Islet of Langerhans (tissue), 1 donor: ENCODE measurements around the gene ST6GAL1.
"Not testable (repeated sequence)": the region's sequence is repeated elsewhere in the genome, so short reads cannot be mapped to it uniquely, and the experiment has no call there.

Experiments
- FAIRE-seq: peaks from one replicate; lab custom pipeline; 2011; peaks lifted over from hg19 to GRCh38; lab: Jason Lieb, UNC

ST6GAL1 gene, protein sequence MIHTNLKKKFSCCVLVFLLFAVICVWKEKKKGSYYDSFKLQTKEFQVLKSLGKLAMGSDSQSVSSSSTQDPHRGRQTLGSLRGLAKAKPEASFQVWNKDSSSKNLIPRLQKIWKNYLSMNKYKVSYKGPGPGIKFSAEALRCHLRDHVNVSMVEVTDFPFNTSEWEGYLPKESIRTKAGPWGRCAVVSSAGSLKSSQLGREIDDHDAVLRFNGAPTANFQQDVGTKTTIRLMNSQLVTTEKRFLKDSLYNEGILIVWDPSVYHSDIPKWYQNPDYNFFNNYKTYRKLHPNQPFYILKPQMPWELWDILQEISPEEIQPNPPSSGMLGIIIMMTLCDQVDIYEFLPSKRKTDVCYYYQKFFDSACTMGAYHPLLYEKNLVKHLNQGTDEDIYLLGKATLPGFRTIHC

DNA sequence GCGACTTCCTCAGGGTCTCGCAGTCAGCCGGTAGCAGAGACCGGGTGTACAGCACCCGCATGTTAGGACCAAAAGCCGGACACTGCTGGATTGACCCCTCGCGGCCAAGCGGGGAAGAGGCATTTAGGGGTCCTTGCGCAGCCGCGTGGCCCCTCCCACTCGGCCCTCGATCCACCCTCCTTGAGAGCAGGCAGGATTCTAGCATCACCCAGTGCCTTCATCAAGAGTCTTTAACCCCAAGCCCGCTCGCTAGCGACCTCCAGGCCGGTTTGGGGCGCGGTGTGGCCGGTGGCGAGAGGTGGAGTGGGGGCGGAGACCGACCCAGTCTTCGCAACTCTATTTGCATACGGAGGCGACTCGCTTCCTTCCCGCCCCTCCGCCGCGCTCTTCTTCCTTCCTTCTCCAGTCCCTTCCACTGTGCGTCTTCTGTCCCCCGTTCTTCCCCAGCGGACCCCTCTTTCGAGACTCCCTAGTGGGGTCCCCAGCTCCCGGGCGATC lies at the start of gene ST6GAL1:
Gene ST6GAL1, plus strand, starts transcription at position 384 of the 498 bp plus-strand sequence. CDS start 112,178 bp downstream, outside the sequence.
- FAIRE-seq = no peak

DNA sequence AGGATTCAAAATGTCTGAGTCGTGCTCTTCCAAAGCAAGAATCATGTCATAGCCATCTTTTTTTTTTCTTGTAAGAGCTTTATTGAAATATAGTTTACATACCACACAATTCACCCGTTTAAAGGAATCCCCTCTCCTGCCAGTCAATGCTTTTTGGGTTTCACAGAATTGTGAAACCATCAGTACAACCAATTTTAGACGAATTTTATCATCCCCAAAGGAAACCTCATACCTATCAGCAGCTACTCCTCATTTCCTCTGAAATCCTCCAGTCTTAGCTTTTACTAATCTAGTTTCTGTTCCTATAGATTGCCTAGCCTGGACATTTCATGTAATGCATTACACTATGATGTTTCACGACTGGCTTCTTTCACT lies 48.2 kb upstream of the ST6GAL1 start:
- no peak for FAIRE-seq

DNA sequence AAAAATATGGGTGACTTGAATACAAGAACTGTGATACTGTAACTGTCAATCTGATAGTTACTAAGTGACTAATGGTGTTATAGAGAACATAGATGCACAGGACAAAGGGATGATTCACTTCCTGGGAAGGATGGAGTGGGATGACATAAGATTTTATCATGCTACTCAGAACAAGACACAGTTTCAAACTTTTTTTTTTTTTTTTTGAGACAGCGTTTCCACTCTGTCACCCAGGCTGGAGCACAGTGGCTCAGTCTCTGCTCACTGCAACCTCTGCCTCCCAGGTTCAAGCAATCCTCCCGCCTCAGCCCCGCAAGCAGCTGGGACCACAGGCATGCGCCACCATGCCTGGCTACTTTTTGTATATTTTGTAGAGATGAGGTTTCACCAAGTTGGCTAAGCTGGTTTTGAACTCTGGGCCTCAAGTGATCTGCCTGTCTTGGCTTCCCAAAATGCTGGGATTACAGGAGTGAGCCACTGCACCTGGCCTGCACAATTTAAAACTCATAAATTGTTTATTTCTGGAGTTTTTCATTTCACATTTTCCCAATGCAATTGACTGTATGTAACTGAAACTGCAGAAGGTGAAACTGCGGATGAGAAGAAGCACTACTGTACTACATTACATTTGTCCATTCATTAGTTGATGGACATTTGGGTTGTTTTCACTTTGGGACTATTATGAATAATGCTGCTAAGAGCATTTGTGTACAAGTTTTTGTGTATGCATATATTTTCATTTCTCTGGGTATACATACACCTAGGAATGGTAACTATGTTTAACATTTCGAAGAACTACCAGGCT lies 47.2 kb upstream of the ST6GAL1 start:
- FAIRE-seq = no peak

DNA sequence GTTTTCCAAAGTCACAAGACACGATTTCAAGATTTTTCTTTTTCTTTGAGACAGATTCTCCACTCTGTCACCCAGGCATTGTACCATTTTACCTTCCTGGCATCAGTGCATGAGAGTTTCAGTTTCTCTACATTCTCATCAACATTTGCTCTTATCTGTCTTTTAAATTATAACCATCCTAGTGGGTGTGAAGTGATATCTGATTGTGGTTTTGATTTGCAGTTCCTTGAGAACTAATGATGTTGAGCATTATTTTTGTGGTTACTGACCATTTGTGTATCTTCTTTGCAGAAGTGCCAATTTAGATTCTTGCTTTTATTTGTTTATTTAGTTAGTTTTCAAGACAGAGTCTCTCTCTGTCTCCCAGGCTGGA lies 46.7 kb upstream of the ST6GAL1 start:
- no peak for FAIRE-seq

DNA sequence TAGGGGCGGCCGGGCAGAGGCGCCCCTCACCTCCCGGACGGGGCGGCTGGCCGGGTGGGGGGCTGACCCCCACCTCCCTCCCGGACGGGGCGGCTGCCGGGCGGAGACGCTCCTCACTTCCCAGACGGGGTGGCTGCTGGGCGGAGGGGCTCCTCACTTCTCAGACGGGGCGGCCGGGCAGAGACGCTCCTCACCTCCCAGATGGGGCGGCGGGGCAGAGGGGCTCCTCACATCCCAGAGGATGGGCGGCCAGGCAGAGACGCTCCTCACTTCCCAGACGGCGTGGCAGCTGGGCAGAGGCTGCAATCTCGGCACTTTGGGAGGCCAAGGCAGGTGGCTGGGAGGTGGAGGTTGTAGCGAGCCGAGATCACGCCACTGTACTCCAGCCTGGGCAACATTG lies 45.5 kb upstream of the ST6GAL1 start:
- not testable (repeated sequence) for FAIRE-seq

DNA sequence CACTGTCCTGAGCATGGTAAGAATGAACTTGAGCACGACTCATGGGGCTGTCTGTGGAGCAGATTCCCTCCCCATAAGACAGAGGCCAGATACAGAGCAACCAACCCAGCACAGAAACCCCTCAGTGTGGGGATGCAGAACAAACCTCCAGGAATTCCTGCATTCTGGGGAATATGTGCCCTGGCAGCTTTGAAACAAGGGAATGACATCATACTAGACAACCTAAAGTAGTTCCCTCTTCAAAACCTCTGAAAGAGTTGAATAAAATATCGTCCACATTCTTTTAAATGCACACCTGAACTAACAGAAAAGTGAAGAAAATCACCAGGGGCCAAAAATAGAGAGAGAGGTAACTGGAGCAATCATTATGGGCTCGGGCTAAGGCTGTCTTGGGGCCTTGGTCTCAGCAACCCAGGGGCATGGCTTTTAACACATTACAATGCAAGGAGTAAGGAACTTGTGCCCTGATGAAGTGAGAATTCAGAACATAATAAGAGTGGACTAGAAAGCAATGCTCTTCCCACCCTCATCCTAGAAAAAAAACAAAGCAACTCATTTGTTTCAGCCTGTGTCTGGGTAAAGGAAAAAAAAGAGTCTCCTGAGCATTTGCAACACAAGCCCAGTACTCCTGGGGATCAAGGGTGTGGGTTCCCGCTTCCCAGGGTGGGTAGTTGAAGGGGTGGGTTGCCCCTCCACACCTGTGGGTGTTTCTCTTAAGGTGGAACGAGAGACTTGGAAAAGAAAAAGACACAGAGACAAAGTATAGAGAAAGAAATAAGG lies 43.9 kb upstream of the ST6GAL1 start:
- no peak for FAIRE-seq

DNA sequence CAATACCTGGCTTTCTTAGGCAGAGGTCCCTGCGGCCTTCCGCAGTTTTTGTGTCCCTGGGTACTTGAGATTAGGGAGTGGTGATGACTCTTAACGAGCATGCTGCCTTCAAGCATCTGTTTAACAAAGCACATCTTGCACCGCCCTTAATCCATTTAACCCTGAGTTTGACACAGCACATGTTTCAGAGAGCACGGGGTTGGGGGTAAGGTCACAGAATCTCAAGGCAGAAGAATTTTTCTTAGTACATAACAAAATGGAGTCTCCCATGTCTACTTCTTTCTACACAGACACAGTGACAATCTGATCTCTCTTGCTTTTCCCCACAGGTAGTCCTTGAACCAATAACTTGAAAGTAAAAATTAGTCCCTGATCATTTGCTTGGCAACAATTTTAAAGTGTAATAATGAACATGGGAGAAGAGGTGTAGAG lies 42.8 kb upstream of the ST6GAL1 start:
- FAIRE-seq = not testable (repeated sequence)

DNA sequence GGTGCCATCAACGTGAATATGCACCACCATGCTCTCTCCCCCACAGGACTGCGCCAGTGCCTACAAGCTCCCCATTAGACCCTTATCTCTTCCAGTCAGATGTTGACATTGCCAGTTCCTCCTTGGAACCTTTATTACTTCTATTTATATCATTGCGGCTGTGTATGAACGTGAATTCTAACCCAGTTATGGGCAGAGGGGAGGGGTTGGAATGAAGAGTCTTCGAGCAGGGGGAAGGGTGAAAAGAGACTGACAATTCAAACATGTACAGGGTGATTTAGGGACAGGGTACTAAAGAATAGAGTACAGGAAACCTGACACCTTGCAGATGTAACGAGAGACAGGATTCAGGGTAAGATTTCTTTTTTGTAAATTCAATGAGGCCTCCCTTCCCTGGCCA lies 41.8 kb upstream of the ST6GAL1 start:
- FAIRE-seq = no peak

DNA sequence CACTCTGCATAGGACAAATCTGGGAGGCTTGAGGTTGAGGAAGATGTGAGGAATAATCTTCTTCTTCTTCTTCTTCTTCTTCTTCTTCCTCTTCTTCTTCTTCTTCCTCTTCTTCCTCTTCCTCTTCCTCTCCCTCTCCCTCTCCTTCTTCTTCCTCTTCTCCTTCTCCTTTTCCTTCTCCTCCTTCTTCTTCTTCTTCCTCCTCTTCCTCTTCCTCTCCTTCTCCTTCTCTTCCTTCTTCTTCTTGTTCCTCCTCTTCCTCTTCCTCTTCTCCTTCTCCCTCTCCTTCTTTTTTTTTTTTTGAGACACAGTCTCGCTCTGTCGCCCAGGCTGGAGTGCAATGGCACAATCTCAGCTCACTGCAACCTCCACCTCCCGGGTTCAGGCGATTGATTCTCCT lies 40.6 kb upstream of the ST6GAL1 start:
- not testable (repeated sequence) for FAIRE-seq

DNA sequence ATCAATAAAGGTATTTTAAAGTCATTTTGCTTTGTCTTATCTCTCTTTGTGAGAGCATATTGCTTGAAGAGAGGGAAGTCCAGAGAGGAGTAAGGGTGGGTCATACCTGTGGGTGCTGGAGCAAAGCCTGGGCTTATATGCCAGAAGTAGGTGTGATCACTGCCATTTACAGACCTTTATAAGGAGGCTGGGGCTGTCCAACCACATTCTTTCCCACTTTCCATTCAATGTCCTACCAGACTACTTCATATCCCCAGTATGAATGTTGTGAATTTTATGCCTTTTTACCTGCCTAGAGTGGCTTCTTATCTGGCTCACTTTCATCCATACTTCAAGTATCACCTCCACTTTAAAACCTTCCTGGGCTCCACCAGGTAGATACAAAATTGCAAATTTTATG lies 39.4 kb upstream of the ST6GAL1 start:
- FAIRE-seq = no peak

DNA sequence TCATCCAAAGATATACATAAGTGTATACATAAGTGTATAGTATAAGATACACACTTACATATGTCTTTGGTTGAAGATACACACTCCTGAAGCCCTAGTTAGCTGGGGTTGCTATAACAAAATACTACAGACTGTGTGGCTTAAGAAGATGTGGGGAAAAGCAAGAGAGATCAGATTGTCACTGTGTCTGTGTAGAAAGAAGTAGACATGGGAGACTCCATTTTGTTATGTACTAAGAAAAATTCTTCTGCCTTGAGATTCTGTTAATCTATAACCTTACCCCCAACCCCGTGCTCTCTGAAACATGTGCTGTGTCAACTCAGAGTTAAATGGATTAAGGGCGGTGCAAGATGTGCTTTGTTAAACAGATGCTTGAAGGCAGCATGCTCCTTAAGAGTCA lies 37.3 kb upstream of the ST6GAL1 start:
- FAIRE-seq = not testable (repeated sequence)

DNA sequence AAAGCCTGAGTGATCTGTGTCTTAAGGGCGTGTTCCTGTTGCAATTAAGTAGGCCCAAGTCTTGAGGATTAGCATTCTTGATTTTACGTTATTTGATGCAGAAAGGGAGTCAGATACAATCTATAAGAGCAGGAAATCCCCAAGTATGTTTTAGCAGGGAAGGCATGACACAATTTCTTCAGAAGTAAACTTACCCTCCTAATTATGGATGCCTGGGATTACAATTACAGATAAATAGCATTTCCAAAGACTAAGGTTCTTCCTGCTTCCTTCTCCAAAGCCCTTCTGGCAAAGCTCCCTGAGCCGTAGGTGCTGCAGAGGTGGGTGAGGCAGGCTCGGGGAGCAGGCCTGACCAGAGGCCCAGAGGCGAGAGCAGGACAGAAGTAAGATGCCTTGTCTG lies 34.9 kb upstream of the ST6GAL1 start:
- no peak for FAIRE-seq

DNA sequence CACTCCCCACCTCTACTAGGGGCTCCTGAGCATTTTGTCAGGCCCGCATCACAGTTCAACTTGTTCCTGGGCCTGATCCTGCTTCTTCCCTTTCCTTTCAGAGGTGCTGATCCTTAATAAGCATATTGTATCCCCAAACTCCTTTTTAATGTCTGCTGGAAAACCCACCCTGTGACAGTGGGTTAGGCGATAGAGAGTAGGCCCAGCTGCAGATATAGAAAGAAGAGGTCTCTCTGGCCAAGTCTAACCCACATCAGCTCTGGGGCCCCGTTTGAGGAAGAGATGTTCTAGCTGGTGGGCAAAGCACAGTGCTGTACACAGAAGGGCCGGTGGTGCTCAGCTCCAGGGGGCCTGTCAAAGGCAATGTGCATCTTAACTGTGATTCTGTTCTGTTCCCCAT lies 34.3 kb upstream of the ST6GAL1 start:
- FAIRE-seq = no peak

DNA sequence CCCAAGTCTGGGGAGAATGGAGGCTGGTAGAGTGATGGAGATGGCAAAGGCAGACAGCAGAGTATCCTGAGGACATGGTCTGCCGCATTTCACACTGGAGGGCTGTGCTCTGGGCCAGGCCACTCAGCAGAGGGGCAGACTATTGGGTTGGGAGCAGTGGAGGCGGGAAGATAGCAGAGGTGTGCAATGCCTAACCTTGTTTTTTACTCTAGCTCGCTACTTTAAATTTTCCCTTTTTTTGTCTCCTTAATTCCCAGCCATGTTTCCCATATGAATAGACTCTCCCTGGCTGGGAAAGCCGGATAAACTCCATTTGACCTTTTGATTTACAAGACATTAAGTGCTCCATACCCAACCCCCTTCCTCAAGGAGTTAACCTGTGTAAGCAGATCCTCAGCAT lies 33.5 kb upstream of the ST6GAL1 start:
- no peak for FAIRE-seq

DNA sequence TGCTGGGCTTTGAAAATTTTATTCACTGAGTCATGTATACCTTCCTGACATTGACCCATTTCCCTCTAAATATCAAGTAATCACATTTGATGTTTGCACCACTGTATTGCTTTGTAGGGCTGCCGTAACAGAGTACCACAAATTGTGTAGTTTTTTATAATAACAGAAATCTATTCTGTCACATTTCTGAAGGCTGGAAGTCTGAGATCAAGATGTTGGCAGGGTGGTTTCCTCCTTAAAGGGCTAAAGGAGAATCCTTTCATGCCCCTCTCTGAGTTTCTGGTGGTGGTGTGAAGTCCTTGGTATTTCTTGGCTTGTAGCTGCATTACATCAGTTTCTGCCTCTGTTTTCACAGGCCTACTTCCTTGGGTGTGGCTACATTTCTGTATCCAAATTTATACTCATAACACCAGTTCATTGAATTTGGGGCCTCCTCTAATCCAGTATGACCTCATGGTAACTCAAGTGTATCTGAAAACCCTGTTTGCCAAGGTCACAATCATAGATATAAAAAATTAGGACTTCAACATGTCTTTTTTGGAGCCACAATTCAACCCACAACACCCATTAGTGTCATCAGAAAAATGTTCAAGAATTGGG lies 29.1 kb upstream of the ST6GAL1 start:
- FAIRE-seq = no peak

DNA sequence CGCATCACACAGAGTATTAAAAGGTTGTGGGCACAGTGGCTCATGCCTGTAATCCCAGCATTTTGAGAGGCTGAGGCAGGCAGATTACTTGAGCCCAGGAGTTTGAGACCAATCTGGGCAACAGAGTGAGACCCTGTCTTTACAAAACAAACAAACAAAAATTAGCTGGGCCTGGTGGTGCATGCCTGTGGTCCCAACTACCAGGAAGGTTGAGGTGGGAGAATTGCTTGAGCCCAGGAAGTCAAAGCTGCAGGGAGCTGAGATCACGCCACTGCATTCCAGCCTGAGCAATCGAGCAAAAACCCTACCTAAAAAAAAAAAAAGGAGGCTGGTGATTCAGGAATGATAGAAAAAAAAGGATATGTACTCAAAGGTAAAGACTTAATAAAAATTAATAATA lies 28.2 kb upstream of the ST6GAL1 start:
- FAIRE-seq = no peak

DNA sequence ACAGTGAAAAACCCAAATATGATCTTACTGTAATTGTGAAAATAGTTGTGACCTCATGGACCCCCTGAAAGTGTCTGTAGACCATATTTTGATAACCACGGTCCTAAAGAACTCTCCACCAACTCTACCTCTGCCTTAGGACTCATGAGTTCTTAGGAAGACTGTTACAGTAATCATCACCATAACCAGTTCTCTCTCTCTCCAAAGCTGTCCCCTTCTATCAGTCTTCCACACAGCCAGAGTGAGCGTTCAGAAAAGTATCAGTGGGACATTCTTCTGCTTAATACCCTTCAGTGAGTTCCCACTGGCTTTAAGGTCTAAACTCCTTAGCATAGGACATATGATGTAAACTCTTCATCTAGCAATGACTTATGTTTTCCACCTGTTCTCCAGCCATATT lies 27.6 kb upstream of the ST6GAL1 start:
- no peak for FAIRE-seq

DNA sequence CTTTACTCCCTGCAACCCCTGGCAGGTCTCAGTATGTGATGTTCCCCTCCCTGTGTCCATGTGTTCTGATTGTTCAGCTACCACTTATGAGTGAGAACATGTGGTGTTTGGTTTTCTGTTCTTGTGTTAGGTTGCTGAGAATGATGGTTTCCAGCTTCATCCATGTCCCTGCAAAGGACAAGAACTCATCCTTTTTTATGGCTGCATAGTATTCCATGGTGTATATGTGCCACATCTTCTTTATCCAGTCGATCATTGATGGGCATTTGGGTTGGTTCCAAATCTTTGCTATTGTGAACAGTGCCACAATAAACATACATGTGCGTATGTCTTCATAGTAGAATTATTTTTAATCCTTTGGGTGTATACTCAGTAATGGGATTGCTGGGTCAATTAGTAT lies 26.6 kb upstream of the ST6GAL1 start:
- not testable (repeated sequence) for FAIRE-seq

DNA sequence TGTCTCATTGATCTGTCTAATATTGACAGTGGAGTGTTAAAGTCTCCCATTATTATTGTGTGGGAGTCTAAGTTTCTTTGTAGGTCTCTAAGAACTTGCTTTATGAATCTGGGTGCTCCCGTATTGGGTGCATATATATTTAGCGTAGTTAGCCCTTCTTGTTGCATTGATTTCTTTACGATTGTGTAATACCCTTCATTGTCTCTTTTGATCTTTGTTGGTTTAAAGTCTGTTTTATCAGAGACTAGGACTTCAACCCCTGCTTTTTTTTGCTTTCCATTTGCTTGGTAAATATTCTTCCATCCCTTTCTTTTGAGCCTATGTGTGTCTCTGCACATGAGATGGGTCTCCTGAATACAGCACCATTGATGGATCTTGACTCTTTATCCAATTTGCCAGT lies 23.3 kb upstream of the ST6GAL1 start:
- not testable (repeated sequence) for FAIRE-seq

DNA sequence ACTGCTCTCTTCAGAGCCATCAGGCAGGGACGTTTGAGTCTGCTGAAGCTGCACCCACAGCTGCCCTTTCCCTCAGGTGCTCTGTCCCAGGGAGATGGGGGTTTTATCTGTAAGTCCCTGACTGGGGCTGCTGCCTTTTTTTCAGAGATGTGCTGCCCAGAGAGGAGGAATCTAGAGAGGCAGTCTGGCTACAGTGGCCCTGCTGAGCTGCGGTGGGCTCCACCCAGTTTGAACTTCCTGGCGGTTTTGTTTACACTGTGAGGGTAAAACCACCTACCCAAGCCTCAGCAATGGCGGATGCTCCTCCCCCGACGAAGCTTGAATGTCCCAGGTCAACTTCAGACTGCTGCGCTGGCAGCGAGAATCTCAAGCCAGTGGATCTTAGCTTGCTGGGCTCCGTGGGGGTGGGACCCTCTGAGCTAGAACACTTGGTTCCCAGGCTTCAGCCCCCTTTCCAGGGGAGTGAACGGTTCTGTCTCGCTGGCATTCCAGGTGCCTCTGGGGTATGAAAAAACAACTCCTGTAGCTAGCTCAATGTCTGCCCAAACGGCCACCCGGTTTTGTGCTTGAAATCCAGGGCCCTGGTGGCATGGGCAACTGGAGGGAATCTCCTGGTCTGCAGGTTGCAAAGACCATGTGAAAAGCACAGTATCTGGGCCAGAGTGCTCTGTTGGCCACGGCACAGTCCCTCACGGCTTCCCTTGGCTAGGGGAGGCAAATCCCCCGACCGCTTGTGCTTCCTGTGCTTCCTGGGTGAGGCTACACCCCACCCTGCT lies 21.1 kb upstream of the ST6GAL1 start:
- no peak for FAIRE-seq
